ENCODE measurements around the gene LARP4B. TPM values are rescaled to one million over a fixed set of nuclear protein-coding genes. Genes with fewer than 3 reads are reported as not detected.

LARP4B gene
- total and polyA plus RNA-seq, 3 donors from 2014 or later: 54.2 to 98.6 (median 95.3) TPM

DNA sequence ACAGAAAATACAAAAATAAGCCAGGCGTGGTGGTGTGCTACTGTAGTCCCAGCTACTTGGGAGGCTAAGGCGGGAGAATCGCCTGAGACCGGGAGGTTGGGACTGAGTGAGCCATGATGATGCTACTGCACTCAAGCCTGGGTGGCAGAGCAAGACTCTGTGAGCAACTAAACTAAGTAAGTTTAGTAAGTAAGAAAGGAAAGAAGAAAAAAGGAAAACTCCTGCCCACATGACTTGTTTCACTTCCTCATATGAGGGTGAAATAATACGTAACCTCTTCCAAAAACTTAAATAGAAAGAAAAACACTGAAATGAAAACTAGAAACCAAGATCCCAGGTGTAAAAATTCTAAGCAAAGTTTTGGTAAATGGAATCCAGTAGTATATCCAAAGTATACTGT, 79.6 kb downstream of the LARP4B start:
- Histone ChIP-seq H3K36me3 (ENCODE audit: low read depth, missing control alignments) (no peaks in the 10 kb centered on the region), H3K4me1 (peaks cover 22% of the 10 kb centered on the region), H3K9me3 (no peaks in the 10 kb centered on the region), H3K27me3 (no peaks in the 10 kb centered on the region), H3K27ac (no peak overlapping the region), H3K4me3 (no peak overlapping the region)
- no peak for DNase-seq
- no peak for TF ChIP-seq POLR2A (IDR thresholded peaks at IDR 0.05)
- TF ChIP-seq, protein P1, sequence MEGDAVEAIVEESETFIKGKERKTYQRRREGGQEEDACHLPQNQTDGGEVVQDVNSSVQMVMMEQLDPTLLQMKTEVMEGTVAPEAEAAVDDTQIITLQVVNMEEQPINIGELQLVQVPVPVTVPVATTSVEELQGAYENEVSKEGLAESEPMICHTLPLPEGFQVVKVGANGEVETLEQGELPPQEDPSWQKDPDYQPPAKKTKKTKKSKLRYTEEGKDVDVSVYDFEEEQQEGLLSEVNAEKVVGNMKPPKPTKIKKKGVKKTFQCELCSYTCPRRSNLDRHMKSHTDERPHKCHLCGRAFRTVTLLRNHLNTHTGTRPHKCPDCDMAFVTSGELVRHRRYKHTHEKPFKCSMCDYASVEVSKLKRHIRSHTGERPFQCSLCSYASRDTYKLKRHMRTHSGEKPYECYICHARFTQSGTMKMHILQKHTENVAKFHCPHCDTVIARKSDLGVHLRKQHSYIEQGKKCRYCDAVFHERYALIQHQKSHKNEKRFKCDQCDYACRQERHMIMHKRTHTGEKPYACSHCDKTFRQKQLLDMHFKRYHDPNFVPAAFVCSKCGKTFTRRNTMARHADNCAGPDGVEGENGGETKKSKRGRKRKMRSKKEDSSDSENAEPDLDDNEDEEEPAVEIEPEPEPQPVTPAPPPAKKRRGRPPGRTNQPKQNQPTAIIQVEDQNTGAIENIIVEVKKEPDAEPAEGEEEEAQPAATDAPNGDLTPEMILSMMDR (IDR thresholded peaks at IDR 0.05): no peak
- WGBS, 2 donors: 92 to 93% methylated on average over 5 of the region's 5 CpGs
- intact Hi-C loops (cut with DNase I; ENCODE audit: low total_unique reads): no loop called here

- no peaks in the 10 kb centered on the region for H3K36me3 ChIP-seq (ENCODE audit: low read depth, missing control alignments)
- intact Hi-C loops (cut with DNase I; ENCODE audit: low total_unique reads): no loop called here
- 78 to 81% methylated on average over 2 of the region's 2 CpGs for WGBS, 2 donors
These were observed 81.4 kb downstream of the LARP4B start for GRCh38 chr10:850093-850492.

GRCh38 chr10:847868-848267, 83.6 kb downstream of the LARP4B start:
- intact Hi-C loops (cut with DNase I; ENCODE audit: low total_unique reads): no loop called here
- H3K4me3 ChIP-seq: no peak overlapping the region
- H3K27ac ChIP-seq: no peak overlapping the region
- H3K9me3 ChIP-seq: no peaks in the 10 kb centered on the region
- no peak for TF ChIP-seq POLR2A (IDR thresholded peaks at IDR 0.05)
- TF ChIP-seq, protein P1 (IDR thresholded peaks at IDR 0.05): no peak
- DNase-seq: no peak
- no peaks in the 10 kb centered on the region for H3K27me3 ChIP-seq
- H3K36me3 ChIP-seq (ENCODE audit: low read depth, missing control alignments): no peaks in the 10 kb centered on the region
- peaks cover 12% of the 10 kb centered on the region for H3K4me1 ChIP-seq
- WGBS, 2 donors: 36 to 42% methylated on average over 7 of the region's 7 CpGs

More at GRCh38 chr10:850093-850492, 81.4 kb downstream of the LARP4B start:
- H3K4me1 ChIP-seq: peaks cover 12% of the 10 kb centered on the region
- no peak overlapping the region for H3K4me3 ChIP-seq
- no peak overlapping the region for H3K27ac ChIP-seq
- DNase-seq: no peak
- TF ChIP-seq POLR2A (IDR thresholded peaks at IDR 0.05): no peak
- TF ChIP-seq, protein P1 (IDR thresholded peaks at IDR 0.05): no peak
- H3K9me3 ChIP-seq: no peaks in the 10 kb centered on the region
- H3K27me3 ChIP-seq: no peaks in the 10 kb centered on the region

DNA sequence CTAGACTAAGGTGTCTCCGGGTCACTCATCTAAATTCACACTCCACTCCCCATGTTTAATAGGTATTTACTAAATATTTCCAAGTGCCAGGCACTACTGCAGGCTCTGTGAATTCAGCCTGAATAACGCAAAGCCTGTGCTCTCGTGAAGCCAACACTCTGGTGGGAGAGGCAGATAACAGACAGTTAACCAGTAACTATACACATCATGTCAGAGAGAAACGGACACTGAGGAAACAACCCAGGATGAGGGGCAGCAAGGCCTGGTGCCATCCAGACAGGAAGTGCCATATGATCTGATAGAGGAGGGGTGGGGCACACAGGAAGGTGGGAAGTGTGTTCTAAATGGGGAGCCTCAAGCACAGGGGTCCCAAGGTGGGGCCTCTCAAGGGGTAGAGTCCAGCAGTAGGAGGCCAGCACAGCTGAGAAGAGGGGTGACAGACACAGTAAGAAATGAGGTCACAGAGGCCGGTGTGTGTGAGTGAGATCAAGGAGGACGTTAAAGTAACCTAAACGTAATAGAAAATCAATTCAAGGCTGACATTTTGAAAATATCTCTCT, 85.3 kb downstream of the LARP4B start:
- intact Hi-C loops (cut with DNase I; ENCODE audit: low total_unique reads): no loop called here
- H3K27ac ChIP-seq: peak overlapping the region in 1 of 2 donors; percentile 15
- H3K4me3 ChIP-seq: no peak overlapping the region
- no peaks in the 10 kb centered on the region for H3K27me3 ChIP-seq
- no peak for TF ChIP-seq POLR2A (IDR thresholded peaks at IDR 0.05)
- TF ChIP-seq, protein P1 (IDR thresholded peaks at IDR 0.05): no peak
- WGBS, 2 donors: 71 to 85% methylated on average over 7 of the region's 7 CpGs
- DNase-seq: no peak
- H3K4me1 ChIP-seq: peaks cover 12% of the 10 kb centered on the region
- no peaks in the 10 kb centered on the region for H3K36me3 ChIP-seq (ENCODE audit: low read depth, missing control alignments)
- H3K9me3 ChIP-seq: no peaks in the 10 kb centered on the region

DNA sequence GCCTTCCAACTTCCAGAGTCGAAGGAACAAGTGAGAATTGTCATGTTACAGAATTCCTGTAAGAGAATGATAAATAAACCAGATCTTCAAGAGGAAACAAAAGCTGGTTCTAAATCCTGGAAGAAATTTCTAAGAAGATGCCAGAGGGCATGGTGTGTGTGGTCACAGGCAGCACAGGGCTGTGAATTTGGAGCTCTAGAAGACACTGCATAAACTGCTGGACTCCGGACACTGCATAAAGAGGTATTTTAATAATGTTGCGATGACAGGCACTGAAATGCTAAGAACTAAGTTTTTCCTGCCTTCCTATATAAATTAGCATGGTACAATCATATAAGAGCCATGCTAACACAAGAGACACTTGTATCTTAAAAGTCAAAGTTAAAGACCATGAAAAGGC, 86.0 kb downstream of the LARP4B start:
- Histone ChIP-seq H3K9me3 (no peaks in the 10 kb centered on the region), H3K36me3 (ENCODE audit: low read depth, missing control alignments) (no peaks in the 10 kb centered on the region), H3K27ac (peak overlapping the region in 1 of 2 donors; percentile 15), H3K4me3 (no peak overlapping the region), H3K4me1 (peaks cover 12% of the 10 kb centered on the region), H3K27me3 (no peaks in the 10 kb centered on the region)
- 71 to 74% methylated on average over 3 of the region's 3 CpGs for WGBS, 2 donors
- DNase-seq: no peak
- TF ChIP-seq, protein P1 (IDR thresholded peaks at IDR 0.05): no peak
- TF ChIP-seq POLR2A (IDR thresholded peaks at IDR 0.05): no peak
- intact Hi-C loops (cut with DNase I; ENCODE audit: low total_unique reads): no loop called here

All from testis (tissue), 3 donors.